ENCODE data around the gene PPP1R9B.

PPP1R9B gene

GRCh38 chr17:50105811-50106210 is 44.7 kb downstream of the PPP1R9B start:
- TF ChIP-seq, protein P1, sequence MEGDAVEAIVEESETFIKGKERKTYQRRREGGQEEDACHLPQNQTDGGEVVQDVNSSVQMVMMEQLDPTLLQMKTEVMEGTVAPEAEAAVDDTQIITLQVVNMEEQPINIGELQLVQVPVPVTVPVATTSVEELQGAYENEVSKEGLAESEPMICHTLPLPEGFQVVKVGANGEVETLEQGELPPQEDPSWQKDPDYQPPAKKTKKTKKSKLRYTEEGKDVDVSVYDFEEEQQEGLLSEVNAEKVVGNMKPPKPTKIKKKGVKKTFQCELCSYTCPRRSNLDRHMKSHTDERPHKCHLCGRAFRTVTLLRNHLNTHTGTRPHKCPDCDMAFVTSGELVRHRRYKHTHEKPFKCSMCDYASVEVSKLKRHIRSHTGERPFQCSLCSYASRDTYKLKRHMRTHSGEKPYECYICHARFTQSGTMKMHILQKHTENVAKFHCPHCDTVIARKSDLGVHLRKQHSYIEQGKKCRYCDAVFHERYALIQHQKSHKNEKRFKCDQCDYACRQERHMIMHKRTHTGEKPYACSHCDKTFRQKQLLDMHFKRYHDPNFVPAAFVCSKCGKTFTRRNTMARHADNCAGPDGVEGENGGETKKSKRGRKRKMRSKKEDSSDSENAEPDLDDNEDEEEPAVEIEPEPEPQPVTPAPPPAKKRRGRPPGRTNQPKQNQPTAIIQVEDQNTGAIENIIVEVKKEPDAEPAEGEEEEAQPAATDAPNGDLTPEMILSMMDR (IDR thresholded peaks at IDR 0.05; ENCODE audit: low read depth, low read length, missing control alignments) = no peak
- no peak for DNase-seq (ENCODE audit: extremely low read depth, low read depth)

GRCh38 chr17:50103941-50104340 is 46.5 kb downstream of the PPP1R9B start:
- no peak for DNase-seq (ENCODE audit: extremely low read depth, low read depth)
- TF ChIP-seq, protein P1 (IDR thresholded peaks at IDR 0.05; ENCODE audit: low read depth, low read length, missing control alignments) = no peak
- H3K4me3 ChIP-seq (replicated peaks; ENCODE audit: low read depth, low read length) = no peak overlapping the region

More at GRCh38 chr17:50105811-50106210, 44.7 kb downstream of the PPP1R9B start:
- no peak overlapping the region for H3K4me3 ChIP-seq (replicated peaks; ENCODE audit: low read depth, low read length)

GRCh38 chr17:50103252-50103651 is 47.2 kb downstream of the PPP1R9B start:
- TF ChIP-seq, protein P1 (IDR thresholded peaks at IDR 0.05; ENCODE audit: low read depth, low read length, missing control alignments) = no peak
- DNase-seq (ENCODE audit: extremely low read depth, low read depth) = no peak
- H3K4me3 ChIP-seq (replicated peaks; ENCODE audit: low read depth, low read length) = no peak overlapping the region

DNA sequence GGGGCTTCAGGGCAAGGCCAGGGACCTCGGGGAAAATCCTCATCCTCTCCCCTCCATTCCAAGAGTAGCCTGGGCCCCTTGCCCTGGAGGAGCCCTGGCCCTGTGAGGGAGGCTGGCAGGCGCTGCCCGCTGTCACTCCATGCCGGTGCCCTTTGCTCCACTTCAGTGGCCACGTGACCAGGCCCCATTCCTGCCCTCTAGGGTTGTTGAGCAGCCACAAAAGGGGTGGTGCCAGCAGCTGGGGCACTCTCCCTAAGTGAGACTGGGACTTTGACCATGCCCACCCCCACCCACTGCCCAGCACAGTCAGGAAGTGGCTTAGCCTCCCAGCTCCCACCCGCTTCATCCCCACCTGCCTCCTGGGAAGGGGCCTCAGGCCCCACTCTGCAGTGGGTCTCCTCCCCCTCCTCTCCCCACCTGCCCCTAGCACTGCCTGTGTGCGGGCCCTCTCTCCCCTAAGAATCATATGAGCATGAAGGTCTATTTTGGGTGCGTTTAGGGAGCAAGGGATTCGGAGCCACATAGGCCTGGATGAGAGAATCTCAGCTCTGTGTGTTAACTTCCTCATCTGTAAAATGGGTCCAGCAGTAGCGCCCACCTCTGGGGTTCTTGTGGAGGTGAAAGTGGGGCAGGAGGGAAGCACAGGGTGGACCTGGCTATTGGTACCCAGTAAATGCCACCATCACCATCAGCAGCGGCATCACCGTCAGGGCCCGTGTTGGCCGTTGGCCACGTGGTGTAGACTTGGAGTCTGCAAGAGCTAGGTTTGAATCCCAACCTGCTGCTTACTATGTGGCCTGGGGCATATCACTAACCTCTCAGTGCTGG is 48.1 kb downstream of the PPP1R9B start:
- no peak overlapping the region for H3K4me3 ChIP-seq (replicated peaks; ENCODE audit: low read depth, low read length)
- no peak for DNase-seq (ENCODE audit: extremely low read depth, low read depth)
- TF ChIP-seq, protein P1 (IDR thresholded peaks at IDR 0.05; ENCODE audit: low read depth, low read length, missing control alignments) = no peak

- DNase-seq (ENCODE audit: extremely low read depth, low read depth) = no peak
- TF ChIP-seq, protein P1 (IDR thresholded peaks at IDR 0.05; ENCODE audit: low read depth, low read length, missing control alignments) = no peak
- H3K4me3 ChIP-seq (replicated peaks; ENCODE audit: low read depth, low read length) = no peak overlapping the region
Observed at GRCh38 chr17:50101346-50102163, 48.9 kb downstream of the PPP1R9B start.

GRCh38 chr17:50100921-50101345 is 49.5 kb downstream of the PPP1R9B start:
- no peak for DNase-seq (ENCODE audit: extremely low read depth, low read depth)
- TF ChIP-seq, protein P1 (IDR thresholded peaks at IDR 0.05; ENCODE audit: low read depth, low read length, missing control alignments) = no peak
- no peak overlapping the region for H3K4me3 ChIP-seq (replicated peaks; ENCODE audit: low read depth, low read length)
